Measurements from ENCODE around the gene TMA16. TPM values are rescaled to one million over a fixed set of nuclear protein-coding genes. Genes with fewer than 3 reads are reported as not detected.

TMA16 gene
- polyA plus RNA-seq, 1 experiment, result 5.4 TPM

GRCh38 chr4:163558539-163559044 lies 64.1 kb downstream of the TMA16 start:
- no peaks in the 10 kb centered on the region for H3K36me3 ChIP-seq (ENCODE audit: control insufficient read depth, insufficient read depth, low read length)
- no peak for TF ChIP-seq CTCF (IDR thresholded peaks at IDR 0.05; ENCODE audit: insufficient read depth, low read depth, low read length)
- ChIA-PET CTCF (interaction anchor here (0.6 to 1.1 kb wide), 2 partner anchors 9 to 768 kb away, joined by 3 to 4 read pairs; no protein-coding TSS in a partner anchor), POLR2A (no interaction called here)
- no peaks in the 10 kb centered on the region for H3K27me3 ChIP-seq (ENCODE audit: control insufficient read depth, insufficient read depth, low read length)
- no peak overlapping the region for H3K4me3 ChIP-seq (ENCODE audit: low read depth, low read length)
- no peak for DNase-seq (ENCODE audit: low read depth)

GRCh38 chr4:163562496-163562895 lies 68.0 kb downstream of the TMA16 start:
- CTCF ChIA-PET, result no interaction called here
- no peaks in the 10 kb centered on the region for H3K27me3 ChIP-seq (ENCODE audit: control insufficient read depth, insufficient read depth, low read length)
- TF ChIP-seq CTCF (IDR thresholded peaks at IDR 0.05; ENCODE audit: insufficient read depth, low read depth, low read length), result no peak
- no peaks in the 10 kb centered on the region for H3K36me3 ChIP-seq (ENCODE audit: control insufficient read depth, insufficient read depth, low read length)
- POLR2A ChIA-PET, result no interaction called here
- H3K4me3 ChIP-seq (ENCODE audit: low read depth, low read length), result no peak overlapping the region
- no peak for DNase-seq (ENCODE audit: low read depth)

GRCh38 chr4:163563592-163563991 lies 69.1 kb downstream of the TMA16 start:
- Histone ChIP-seq H3K4me3 (ENCODE audit: low read depth, low read length) (no peak overlapping the region), H3K36me3 (ENCODE audit: control insufficient read depth, insufficient read depth, low read length) (no peaks in the 10 kb centered on the region), H3K27me3 (ENCODE audit: control insufficient read depth, insufficient read depth, low read length) (no peaks in the 10 kb centered on the region)
- ChIA-PET POLR2A (no interaction called here), CTCF (interaction anchor here (0.7 kb wide), 1 partner anchor 12 kb away, joined by 3 read pairs; no protein-coding TSS in a partner anchor)
- TF ChIP-seq CTCF (IDR thresholded peaks at IDR 0.05; ENCODE audit: insufficient read depth, low read depth, low read length), result no peak
- no peak for DNase-seq (ENCODE audit: low read depth)

GRCh38 chr4:163564221-163564720 lies 69.8 kb downstream of the TMA16 start:
- no peak overlapping the region for H3K4me3 ChIP-seq (ENCODE audit: low read depth, low read length)
- no peaks in the 10 kb centered on the region for H3K27me3 ChIP-seq (ENCODE audit: control insufficient read depth, insufficient read depth, low read length)
- ChIA-PET CTCF (interaction anchor here (0.7 to 1.6 kb wide), 3 partner anchors 15 to 1167 kb away, joined by 3 read pairs; no protein-coding TSS in a partner anchor), POLR2A (no interaction called here)
- no peaks in the 10 kb centered on the region for H3K36me3 ChIP-seq (ENCODE audit: control insufficient read depth, insufficient read depth, low read length)
- no peak for TF ChIP-seq CTCF (IDR thresholded peaks at IDR 0.05; ENCODE audit: insufficient read depth, low read depth, low read length)
- no peak for DNase-seq (ENCODE audit: low read depth)

- no peak for TF ChIP-seq CTCF (IDR thresholded peaks at IDR 0.05; ENCODE audit: insufficient read depth, low read depth, low read length)
- Histone ChIP-seq H3K27me3 (ENCODE audit: control insufficient read depth, insufficient read depth, low read length) (no peaks in the 10 kb centered on the region), H3K4me3 (ENCODE audit: low read depth, low read length) (no peak overlapping the region), H3K36me3 (ENCODE audit: control insufficient read depth, insufficient read depth, low read length) (no peaks in the 10 kb centered on the region)
- ChIA-PET CTCF (interaction anchor here (0.6 to 1.6 kb wide), 4 partner anchors 10 to 501 kb away, joined by 3 to 5 read pairs (median 3); no protein-coding TSS in a partner anchor), POLR2A (interaction anchor here (0.7 kb wide), 1 partner anchor 1444 kb away, joined by 6 read pairs; no protein-coding TSS in a partner anchor)
- DNase-seq (ENCODE audit: low read depth), result no peak
These were observed 71.0 kb downstream of the TMA16 start for GRCh38 chr4:163565226-163566135.
